T-helper 2 cell treated with Interferon-gamma antibody and Interleukin-4, amounts not matched to agents 100 ng/mL and 5 ng/mL, for 36 hours (primary cell): ENCODE measurements around the gene IFFO2. TPM values are rescaled to one million over a fixed set of nuclear protein-coding genes. Genes with fewer than 3 reads are reported as not detected.
"Not testable (repeated sequence)": the region's sequence is repeated elsewhere in the genome, so short reads cannot be mapped to it uniquely, and the experiment has no call there.

Experiments used
- intact Hi-C: fragments of 100-400 bp; cut with micrococcal nuclease; formaldehyde crosslinking; loops from one replicate; pipeline ENCODE4 v1.15.1; 2023
- total RNA-seq: library from RNA; stranded (reverse); gene quantifications from 2 replicates; pipeline ENCODE4 v1.2.3, GENCODE V29; 2022

IFFO2 gene
- total RNA-seq, 1 donor from 2014 or later, result 15.3 TPM

DNA sequence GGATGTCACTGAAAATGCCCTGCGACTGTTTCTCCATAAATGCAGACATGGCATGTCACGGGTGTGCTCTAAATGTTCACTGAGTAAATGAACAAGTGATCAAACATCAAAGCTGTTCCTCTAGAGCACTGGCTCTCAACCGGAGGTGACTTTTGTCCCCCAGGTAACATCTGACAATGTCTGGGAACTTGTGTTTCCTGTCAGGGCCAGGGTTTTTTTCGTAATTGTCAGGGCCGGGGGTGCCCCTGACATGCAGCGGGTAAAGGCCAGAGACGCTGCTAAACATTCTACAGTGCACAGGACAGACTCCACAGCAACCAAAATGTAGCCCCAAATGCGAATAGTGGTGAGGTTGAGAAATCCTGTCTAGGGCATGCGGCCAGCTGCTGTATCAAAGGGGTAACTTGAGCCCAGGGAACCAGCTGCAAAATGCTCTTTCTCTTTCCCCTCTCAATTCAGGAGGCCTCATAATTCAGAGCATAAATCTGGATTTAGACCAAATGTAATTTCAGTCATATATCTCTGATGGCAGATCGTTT lies 56.1 kb downstream of the IFFO2 start:
- intact Hi-C loops, result no loop called here

DNA sequence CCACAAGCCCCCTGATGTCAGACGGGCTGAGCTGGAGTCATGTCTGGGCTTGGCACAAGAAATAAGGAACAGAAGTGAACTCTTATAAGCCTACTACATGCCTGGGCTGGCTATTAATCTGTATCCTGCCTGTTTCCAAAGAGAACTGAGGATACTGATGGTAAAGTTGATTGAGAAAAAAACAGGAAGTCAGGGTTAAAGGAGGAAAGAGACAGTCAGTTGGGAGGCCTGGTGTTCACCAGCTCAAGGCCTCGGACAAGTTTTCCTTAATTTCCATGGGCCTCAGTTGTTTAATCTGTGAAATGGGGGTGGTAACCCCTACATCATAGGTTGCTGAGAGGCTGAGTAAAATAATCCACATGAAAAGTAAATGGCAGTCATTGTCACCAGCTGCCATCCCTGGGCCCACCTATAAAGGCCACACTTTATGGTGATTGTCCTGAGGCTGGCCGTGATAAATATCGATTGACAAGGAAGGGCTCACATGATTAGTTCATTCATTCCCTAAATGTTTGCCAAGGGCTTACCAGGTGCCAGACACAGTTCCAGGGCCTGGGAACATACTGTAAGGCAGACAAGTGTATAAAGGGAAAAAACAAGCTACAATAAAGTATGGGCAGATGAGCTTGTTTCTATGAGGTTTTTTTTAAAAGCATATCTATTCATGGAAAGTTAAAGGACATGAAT lies 57.0 kb downstream of the IFFO2 start:
- intact Hi-C loops, result no loop called here

GRCh38 chr1:18898567-18898966 lies 57.9 kb downstream of the IFFO2 start:
- intact Hi-C loops, result no loop called here

- intact Hi-C loops, result no loop called here
These were observed 61.2 kb downstream of the IFFO2 start for GRCh38 chr1:18895317-18895716.

DNA sequence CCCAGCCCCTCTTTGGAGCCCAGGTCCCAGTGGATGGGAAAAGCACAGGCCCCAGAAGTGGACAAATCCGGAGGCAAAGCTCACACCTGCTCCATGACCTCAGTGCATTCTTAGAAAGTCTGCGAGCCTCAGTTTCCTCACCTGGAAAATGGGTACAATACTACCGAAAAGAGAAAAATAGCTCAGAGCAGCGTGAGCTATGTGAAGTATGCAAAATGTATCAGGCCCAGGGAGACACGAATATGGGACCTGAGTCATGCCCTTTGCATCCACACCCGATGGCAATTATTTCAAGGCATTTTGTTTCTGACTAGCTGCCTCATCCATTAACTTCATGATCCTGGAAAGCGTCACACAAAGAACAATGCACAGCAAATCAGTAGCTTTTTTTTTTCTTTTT lies 63.4 kb downstream of the IFFO2 start:
- intact Hi-C loops, result no loop called here

- intact Hi-C loops, result not testable (repeated sequence)
These were observed 64.6 kb downstream of the IFFO2 start for GRCh38 chr1:18891858-18892257.

- intact Hi-C loops, result no loop called here
These were observed 65.1 kb downstream of the IFFO2 start for GRCh38 chr1:18891426-18891780.

DNA sequence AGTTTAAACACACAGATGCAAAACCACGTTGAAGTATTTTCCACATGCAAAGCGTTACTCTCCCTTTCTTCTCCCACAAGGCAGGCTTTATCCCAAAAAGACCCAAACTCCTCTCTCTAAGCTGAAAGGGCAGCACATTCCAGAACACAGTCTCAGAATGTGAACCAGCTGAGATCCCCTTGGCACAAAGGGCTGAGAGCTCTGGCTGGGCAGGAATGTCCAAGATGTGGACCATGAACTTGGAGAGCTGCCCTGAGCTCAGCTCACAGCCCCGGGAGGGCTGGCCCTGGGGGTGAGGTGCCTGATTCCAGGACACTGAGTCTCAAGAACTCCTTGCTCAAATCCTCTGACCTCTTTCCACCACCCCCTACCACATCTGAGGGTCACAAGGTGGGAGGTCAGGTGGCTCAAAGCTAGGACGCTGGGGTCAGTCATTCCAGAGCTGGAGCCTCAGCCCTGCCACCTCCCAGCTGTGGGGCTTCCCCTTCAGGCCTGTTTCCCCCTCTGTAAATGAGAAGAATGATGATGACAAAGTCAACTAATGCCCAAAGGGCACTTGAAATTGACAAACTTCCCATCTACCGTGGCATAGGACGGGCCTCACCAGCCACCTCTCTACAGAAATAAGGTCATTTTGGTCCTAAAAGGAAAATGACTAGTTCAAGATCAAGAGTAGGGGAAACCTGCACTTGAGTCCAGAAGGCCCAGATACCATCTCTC lies 65.6 kb downstream of the IFFO2 start:
- intact Hi-C loops, result no loop called here

- intact Hi-C loops, result no loop called here
These were observed 70.5 kb downstream of the IFFO2 start for GRCh38 chr1:18886003-18886335.

DNA sequence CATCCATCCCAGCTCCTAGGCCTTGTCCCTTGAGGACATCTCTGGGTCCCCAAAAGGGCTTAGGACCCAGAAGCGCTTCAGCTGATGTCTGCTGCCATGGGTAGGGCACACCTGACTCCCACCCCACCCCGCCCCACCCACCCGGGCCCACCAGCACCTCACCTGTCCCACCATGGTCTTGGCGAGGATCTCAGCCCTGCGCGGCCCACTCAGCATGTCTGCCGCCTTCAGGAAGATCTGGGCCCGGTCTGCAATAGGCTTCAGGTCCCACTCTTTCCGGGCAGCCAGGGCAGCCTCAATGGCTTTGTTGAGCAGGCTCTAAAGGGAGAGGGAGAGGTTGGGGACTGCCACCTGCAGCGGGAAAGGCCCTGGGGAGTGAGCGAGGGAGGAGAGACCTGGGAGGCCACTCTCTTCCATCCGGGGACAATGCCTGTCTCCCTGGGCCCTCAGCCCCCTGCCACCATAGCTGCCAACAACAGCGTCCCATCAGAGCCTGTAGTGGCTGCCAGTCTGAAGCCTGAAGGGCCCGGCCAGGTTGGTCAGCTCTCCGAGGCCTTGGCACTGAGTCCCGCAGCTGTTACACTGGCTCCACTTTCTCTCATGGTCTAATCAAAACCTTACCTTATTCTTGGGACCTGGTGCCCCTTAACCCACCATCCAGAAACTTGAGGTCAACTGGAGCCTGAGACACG lies 71.0 kb downstream of the IFFO2 start:
- intact Hi-C loops, result no loop called here

GRCh38 chr1:18884727-18885126 lies 71.7 kb downstream of the IFFO2 start:
- intact Hi-C loops, result loop anchor here (1.0 kb wide), 1 partner anchor 357 kb away; no protein-coding TSS in a partner anchor

DNA sequence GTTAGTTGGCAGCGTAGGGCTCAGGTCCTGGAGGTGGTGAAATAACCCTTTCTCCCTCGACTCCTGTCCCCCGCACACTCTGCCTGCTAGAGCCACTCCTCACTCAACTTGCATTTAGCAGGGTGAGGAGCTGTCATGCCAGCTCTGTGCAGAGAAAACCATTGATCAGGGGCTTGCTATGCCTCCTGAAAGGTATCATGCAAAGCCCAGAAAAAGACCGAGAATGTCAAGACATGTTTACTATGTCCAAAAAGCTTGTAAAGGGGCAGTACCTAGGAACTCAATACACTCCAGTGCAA lies 72.1 kb downstream of the IFFO2 start:
- intact Hi-C loops, result loop anchor here (1.0 kb wide), 1 partner anchor 357 kb away; no protein-coding TSS in a partner anchor

DNA sequence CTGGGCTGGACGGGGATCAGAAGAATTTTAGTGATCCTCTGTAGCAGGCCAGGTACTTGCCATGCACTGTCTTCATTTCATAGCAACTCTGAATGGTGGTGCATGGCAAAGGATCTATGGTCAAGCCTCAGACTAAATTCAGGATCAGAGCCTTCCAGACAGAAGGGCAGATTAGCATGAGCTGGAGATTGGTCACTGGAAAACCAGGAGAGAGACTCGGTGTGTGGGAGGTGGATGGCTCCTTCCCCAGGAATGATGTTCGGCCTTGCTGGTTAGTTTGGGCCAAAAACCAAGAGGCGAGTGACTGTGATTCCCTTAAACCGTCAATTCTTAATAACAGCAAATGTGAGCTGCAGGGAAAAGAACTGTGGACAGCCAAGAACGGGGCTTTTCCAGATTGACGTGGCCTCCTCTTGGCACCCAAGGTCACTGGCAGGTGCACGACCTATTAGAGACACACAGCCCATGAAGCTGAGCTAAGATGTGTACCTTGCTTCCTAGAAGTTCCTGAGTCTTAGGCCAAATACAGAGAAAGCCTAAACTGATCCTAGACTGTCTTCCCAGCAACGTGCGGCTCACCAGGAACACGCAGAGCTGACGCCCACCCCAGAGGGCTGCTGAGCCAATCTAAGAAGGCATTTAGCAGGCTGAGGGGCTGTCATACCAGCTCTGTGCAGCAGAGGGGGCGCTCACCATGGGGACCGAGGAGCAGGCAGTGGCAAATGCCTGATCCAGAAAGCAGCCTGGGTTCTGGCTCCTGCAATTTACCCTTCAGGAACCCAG lies 72.6 kb downstream of the IFFO2 start:
- intact Hi-C loops, result loop anchor here (1.0 kb wide), 1 partner anchor 357 kb away; no protein-coding TSS in a partner anchor

DNA sequence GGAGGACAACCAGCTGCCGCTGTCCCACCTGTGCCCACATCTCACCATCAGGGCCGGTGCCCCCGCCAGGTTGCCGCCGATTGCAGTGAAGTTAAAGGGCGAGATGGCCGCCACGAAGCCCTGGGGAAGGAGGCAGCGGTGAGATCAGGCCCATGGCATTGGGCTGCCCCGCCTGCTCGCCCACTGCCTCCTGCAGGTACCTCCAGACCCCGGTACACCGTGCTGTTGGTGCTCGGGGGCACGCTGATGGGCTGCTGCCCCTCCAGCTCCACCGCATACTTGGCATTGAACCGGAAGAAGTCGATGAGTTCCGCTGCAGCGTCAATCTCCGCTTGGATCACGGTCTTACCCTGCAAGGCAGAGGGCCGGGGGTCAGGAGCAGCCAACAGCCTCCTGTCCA lies 73.4 kb downstream of the IFFO2 start:
- intact Hi-C loops, result no loop called here

- intact Hi-C loops, result no loop called here
These were observed 74.0 kb downstream of the IFFO2 start for GRCh38 chr1:18882486-18882885.

- intact Hi-C loops, result no loop called here
These were observed 74.6 kb downstream of the IFFO2 start for GRCh38 chr1:18881642-18882431.

- intact Hi-C loops, result no loop called here
These were observed 75.3 kb downstream of the IFFO2 start for GRCh38 chr1:18881164-18881563.

- intact Hi-C loops, result no loop called here
These were observed 75.9 kb downstream of the IFFO2 start for GRCh38 chr1:18880585-18880984.

- intact Hi-C loops, result no loop called here
These were observed 76.6 kb downstream of the IFFO2 start for GRCh38 chr1:18879791-18880309.

GRCh38 chr1:18879215-18879790 lies 77.2 kb downstream of the IFFO2 start:
- intact Hi-C loops, result no loop called here
